Left lung (tissue), 10 donors: ENCODE data around the gene FXYD7. TPM values are rescaled to one million over a fixed set of nuclear protein-coding genes. Genes with fewer than 3 reads are reported as not detected.

ENCODE experiments used
- ATAC-seq: fragments of 200-7000 bp; cut with Tn5 transposase; one replicate; pipeline ENCODE4 v1.9.1; 2020; ENCODE audit warnings: moderate library complexity
- DNase-seq, 4 donors: peaks; one replicate each; pipeline ENCODE4 v3.0.0-alpha.2; 2013 to 2020
- H3K27ac ChIP-seq, 2 donors: fragments of 200-600 bp; sonication (generic) in 1 of 2; one replicate each; pipeline versions ENCODE4 v1.5.0 to v1.8.0; 2020 to 2021
- H3K27me3 ChIP-seq, 2 donors: fragments of 200-600 bp; sonication (generic) in 1 of 2; one replicate each; pipeline versions ENCODE4 v1.5.0 to v1.8.0; 2020 to 2021
- H3K36me3 ChIP-seq, 2 donors: fragments of 200-600 bp; sonication (generic) in 1 of 2; one replicate each; pipeline versions ENCODE4 v1.5.0 to v1.8.0; 2020 to 2021
- H3K4me1 ChIP-seq, 2 donors: fragments of 200-600 bp; one replicate each; pipeline ENCODE4 v1.8.0; 2021
- H3K4me3 ChIP-seq, 2 donors: fragments of 200-600 bp; sonication (generic) in 1 of 2; one replicate each; pipeline versions ENCODE4 v1.5.0 to v1.8.0; 2020 to 2021; ENCODE audit warnings: mild to moderate bottlenecking in 1 of 2
- H3K9me3 ChIP-seq, 2 donors: fragments of 200-600 bp; sonication (generic) in 1 of 2; one replicate each; pipeline versions ENCODE4 v1.5.0 to v1.8.0; 2020 to 2021
- intact Hi-C, 2 donors: fragments of 100-400 bp; cut with DNase I; formaldehyde crosslinking; loops; one replicate each; pipeline versions ENCODE4 v1.11.2 to v1.14.2; 2022
- polyA plus RNA-seq, 6 donors: library from polyadenylated mRNA; unstranded; fragments of 120-200 nt; gene quantifications; one replicate each; pipeline ENCODE4 v1.2.1, GENCODE V29; 2013; ENCODE audit not compliant: insufficient read length in 6 of 6
- total RNA-seq, 2 donors: library from RNA; stranded (reverse); fragmentation: NEBNext Ultra II Directional; extraction: Animal tissue kit (Norgen Biotek cat#: 25700); gene quantifications; one replicate each; pipeline ENCODE4 v1.2.1, GENCODE V29; 2021
- TF ChIP-seq, protein P1 (sequence below), 2 donors: fragments of 200-600 bp; sonication (generic) in 1 of 2; IDR thresholded peaks; one replicate each; pipeline versions ENCODE4 v1.5.0 to v1.8.0; 2021; ENCODE audit warnings: antibody characterized with exemption in 2 of 2
- donor health status: DM: no; HTN: yes; CAD: no.
- donor health status: DM: no; HTN: no; CAD: no.

The FXYD7 gene
- total and polyA plus RNA-seq, 8 donors: 0.55 to 1.3 (median 0.74) TPM; not detected in 2

DNA sequence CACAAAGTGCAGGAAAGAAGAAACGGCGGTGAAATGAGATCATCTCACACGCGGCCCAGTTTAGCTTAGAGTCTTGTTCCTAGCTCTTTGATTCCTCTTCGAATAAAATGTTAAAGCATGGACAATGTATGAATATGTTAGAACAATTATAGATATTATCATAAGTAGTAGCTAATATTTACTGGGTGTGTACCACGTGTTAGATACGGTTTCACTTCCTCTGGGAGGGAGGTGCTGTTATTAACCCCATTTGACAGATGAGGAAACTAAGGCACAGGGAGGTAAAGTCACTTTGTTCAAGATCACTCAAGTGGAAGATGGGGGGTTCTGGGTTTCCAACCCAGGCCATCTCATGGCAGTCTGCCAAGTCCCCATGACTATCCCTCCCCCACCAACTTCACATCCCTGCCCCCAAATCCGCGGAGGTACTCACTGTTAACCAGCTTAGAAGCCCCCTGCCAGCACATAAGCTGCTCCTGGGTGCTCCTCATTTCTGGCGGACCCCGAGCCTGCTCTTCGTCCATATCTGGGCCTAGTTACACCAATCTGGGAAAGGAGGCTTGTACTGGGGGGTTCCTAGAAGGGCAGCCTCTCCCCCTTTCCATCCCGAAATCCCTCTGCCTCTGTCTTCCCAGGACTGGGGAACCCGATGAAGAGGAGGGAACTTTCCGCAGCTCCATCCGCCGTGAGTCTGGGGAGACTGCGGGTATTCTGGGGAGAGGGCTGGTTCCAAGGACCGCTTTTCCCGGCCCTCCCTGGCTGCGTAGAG lies 1.0 kb upstream of the FXYD7 start:
- Histone ChIP-seq H3K27me3 (peaks cover 0 to 71% of the 10 kb centered on the region in 2 donors), H3K4me1 (peaks cover 13 to 43% of the 10 kb centered on the region in 2 donors), H3K9me3 (no peaks in the 10 kb centered on the region), H3K4me3 (no peak overlapping the region), H3K36me3 (no peaks in the 10 kb centered on the region), H3K27ac (no peak overlapping the region)
- no peak for ATAC-seq
- TF ChIP-seq, protein P1, sequence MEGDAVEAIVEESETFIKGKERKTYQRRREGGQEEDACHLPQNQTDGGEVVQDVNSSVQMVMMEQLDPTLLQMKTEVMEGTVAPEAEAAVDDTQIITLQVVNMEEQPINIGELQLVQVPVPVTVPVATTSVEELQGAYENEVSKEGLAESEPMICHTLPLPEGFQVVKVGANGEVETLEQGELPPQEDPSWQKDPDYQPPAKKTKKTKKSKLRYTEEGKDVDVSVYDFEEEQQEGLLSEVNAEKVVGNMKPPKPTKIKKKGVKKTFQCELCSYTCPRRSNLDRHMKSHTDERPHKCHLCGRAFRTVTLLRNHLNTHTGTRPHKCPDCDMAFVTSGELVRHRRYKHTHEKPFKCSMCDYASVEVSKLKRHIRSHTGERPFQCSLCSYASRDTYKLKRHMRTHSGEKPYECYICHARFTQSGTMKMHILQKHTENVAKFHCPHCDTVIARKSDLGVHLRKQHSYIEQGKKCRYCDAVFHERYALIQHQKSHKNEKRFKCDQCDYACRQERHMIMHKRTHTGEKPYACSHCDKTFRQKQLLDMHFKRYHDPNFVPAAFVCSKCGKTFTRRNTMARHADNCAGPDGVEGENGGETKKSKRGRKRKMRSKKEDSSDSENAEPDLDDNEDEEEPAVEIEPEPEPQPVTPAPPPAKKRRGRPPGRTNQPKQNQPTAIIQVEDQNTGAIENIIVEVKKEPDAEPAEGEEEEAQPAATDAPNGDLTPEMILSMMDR (IDR thresholded peaks at IDR 0.05): no peak
- DNase-seq: no peak
- intact Hi-C loops: no loop called here

DNA sequence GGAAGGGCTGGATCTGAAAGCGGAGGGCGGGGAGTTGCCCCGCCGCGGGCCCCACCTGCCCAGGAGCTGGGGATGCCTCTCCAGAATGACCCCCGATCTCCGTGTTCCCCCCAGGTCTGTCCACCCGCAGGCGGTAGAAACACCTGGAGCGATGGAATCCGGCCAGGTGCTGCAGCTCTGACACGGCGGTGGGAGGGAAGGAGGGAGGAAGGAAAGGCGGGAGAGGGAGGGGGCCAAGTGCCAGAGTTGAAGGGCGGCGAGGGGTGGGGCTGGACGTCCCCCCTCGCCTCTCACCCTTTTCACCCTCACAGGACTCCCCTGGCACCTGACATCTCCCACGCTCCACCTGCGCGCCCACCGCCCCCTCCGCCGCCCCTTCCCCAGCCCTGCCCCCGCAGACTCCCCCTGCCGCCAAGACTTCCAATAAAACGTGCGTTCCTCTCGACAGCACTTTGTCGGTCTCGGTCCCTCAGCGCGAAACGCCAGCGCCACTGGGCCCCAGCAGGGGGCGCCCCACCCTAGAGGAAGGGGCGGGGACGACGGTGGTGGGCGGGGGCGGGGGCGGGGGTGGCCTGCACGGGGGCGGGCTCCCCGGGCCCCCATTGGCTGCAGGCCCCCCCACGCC lies 337 bp upstream of the FXYD7 start:
- Histone ChIP-seq H3K36me3 (no peaks in the 10 kb centered on the region), H3K27ac (no peak overlapping the region), H3K4me1 (peaks cover 13 to 40% of the 10 kb centered on the region in 2 donors), H3K27me3 (peaks cover 0 to 68% of the 10 kb centered on the region in 2 donors), H3K9me3 (no peaks in the 10 kb centered on the region), H3K4me3 (no peak overlapping the region)
- DNase-seq: peak in 1 of 4 donors; percentile 63
- TF ChIP-seq, protein P1 (IDR thresholded peaks at IDR 0.05): peak; percentile 49 to 67
- peak; percentile 27 for ATAC-seq
- intact Hi-C loops: no loop called here

DNA sequence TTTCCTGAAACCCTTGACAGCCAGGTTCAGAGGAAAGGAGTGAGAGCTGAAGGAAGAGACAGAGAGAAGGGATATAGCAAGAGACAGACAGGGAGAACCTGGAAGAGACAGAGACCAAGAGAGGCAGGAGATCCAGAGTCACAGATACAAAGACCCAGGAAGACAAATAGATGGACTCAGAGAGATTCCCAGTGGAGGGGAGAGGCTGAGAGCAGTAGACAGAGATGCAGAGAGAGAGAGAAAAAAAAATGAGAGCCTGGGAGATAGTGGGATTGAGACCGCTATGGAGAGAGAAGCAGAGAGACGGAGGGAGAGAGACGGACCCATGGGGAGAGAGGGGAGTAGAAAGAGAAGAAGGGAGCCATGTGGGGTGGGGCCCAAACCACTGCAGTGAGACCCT lies 763 bp downstream of the FXYD7 start:
- H3K4me1 ChIP-seq: peaks cover 13 to 38% of the 10 kb centered on the region in 2 donors
- no peak for ATAC-seq
- no peaks in the 10 kb centered on the region for H3K36me3 ChIP-seq
- TF ChIP-seq, protein P1 (IDR thresholded peaks at IDR 0.05): no peak
- intact Hi-C loops: no loop called here
- H3K9me3 ChIP-seq: no peaks in the 10 kb centered on the region
- no peak for DNase-seq
- H3K27me3 ChIP-seq: peaks cover 0 to 60% of the 10 kb centered on the region in 2 donors
- no peak overlapping the region for H3K27ac ChIP-seq
- no peak overlapping the region for H3K4me3 ChIP-seq

DNA sequence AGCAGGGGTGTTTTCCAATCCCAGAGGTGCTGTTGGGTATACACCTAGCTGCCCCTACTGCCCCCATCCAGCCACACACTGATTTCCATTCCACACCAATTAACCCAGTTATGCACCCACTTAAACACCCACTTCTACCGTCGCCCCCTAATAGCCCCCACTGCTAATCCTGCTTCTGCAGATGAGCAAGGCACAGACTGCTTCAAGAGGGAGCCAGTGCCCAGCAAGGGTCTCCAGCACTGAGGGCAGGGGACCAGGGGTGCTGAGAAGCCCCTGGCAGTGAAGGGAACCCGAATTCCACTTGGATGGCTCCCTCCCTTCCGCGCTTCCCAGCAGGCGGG lies 1.2 kb downstream of the FXYD7 start:
- no peaks in the 10 kb centered on the region for H3K9me3 ChIP-seq
- DNase-seq (no peak), ATAC-seq (no peak)
- H3K4me1 ChIP-seq: peaks cover 13 to 35% of the 10 kb centered on the region in 2 donors
- TF ChIP-seq, protein P1 (IDR thresholded peaks at IDR 0.05): no peak
- H3K4me3 ChIP-seq: no peak overlapping the region
- H3K27me3 ChIP-seq: peaks cover 0 to 58% of the 10 kb centered on the region in 2 donors
- no peak overlapping the region for H3K27ac ChIP-seq
- intact Hi-C loops: no loop called here
- H3K36me3 ChIP-seq: no peaks in the 10 kb centered on the region

DNA sequence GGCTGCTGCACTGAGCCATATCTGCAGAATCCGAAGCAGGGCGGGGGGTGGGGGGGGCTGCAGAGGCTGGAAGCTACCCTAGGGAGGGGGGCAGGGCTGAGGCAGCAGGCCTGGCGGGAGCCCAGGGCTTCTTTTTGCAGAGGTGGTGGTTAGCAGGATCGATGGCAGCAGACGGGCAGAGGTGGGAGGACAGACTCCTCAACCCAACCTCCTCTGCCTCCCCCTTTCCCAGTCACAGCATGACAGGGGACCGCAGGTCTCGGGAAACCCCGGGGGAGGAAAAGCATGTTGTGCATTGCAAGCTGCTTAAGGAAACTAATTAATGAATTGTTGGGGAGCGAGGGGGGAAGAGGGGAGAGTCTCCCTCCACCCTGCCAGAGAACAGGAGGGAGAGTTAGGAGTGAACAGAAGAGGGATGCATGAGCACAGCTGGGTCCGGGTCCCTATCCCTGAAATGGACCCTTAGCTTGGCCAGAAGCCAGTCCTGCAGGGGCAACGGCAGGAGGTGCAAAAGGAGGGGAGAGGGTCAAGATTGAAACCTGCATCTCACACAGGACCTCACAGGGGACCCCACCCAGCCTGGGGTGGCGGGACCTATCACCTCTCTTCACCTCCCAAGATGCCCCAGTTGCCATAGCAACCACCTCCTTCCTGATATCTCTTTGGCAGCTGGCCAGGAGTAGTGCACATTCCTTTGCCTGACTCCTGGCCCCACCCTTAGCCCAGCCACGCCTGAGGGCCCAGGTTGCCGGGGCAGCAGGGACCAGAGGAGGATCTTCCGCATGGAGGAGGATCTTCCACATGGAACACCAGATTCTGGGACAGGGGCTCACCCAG lies 1.8 kb downstream of the FXYD7 start:
- DNase-seq (no peak), ATAC-seq (no peak)
- H3K27ac ChIP-seq: no peak overlapping the region
- H3K4me3 ChIP-seq: no peak overlapping the region
- no peaks in the 10 kb centered on the region for H3K36me3 ChIP-seq
- intact Hi-C loops: no loop called here
- peaks cover 0 to 52% of the 10 kb centered on the region in 2 donors for H3K27me3 ChIP-seq
- TF ChIP-seq, protein P1 (IDR thresholded peaks at IDR 0.05): no peak
- H3K9me3 ChIP-seq: no peaks in the 10 kb centered on the region
- H3K4me1 ChIP-seq: peaks cover 13 to 29% of the 10 kb centered on the region in 2 donors
